Hematopoietic multipotent progenitor cell treated with erythropoietin and hydrocortisone succinate and interleukin-3 and kit ligand, for 4 days (in vitro differentiated cells): Measurements from ENCODE around the gene URB2.
"Not testable (repeated sequence)": the region's sequence is repeated elsewhere in the genome, so short reads cannot be mapped to it uniquely, and the experiment has no call there.

Source experiments
- DNase-seq: peaks from one replicate; pipeline ENCODE4 v3.0.0-alpha.2; 2015

Gene URB2

DNA sequence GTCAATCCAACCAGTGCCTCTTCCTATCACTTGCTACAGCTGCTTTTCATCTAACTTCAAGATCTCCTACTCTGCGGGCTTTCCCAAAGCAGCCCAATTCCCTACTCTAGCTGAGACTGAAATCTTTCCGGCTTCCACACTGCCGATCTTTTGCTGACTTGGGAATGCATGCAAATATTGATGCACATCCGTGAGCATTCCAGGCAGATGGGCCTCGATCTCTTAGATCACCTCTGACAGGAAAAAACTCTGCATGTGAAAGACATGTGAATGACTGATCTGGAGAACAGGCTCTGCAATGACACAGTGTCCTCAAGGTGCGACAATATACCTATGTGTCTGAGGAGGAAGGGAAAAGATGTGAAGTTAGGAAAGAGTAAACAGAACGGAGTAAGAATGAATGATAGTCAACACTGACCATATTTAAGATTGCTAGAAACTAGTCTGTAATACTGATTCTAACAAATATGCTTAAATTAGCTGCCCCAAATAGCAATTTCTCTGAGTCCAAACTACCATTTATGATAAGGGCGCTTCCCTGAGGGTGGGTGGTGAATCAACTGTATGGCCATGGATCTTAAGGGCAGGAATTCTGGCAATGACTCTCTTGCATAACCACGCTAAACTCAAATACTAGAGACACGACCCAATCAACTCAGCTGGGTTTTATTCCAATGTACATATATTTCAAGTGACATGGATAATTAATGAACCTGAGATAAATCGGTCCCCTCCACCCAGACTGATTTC, 8.5 kb upstream of the URB2 start:
- DNase-seq: no peak

DNA sequence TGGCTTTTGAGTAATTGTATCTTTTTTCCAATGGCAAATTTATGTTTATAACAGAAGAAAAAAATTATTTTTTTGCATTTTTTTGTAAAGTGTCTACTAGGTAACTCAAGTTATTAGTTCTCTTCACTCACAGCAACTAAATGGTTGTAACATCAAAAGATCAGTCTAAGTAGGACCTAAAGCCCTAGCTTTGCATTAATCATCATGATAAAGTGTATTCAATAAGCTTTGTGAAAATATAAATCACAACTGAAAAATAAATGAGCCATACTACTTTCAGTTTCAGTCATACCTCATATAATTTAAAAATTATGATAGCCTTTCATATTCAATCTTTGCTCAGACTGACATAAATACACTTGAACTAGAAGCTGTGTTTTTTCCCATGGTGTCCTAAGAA, 7.0 kb upstream of the URB2 start:
- DNase-seq: no peak

DNA sequence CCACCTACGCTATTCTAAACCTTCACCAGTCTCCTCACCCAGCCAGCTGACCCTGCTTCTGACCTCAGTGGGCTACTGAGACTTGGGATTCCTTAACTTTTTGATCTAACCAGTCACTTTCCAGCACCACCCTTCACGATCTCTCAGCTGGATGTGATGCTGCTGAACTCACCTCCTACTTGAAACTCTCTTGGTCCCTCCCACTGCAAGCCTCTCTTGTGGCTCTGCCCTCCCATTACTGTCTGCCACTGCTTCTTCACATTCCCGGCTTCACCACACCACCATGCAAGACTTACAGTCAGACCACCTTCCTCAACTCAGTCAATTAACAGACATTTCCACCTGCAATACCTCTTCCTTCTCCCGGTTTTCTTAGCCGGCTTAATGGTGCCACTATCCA, 6.4 kb upstream of the URB2 start:
- no peak for DNase-seq

DNA sequence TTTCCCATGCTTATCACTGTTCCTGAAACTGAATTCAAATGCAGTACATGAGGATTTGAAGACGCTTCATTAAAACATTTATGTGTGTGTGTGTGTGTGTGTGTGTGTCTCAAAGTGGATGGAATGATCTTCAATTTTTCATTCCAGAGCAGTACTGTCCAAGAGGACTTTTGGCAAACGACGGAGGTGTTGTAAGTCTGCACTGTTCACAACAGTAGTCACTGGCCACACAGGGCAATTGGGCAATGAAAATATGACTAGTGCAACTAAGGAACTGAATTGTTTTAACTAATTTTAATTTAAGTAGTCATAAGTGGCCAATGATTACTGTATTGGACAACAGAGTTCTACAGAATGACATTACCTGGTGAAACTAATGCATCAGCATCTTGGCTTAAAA, 5.2 kb upstream of the URB2 start:
- no peak for DNase-seq

DNA sequence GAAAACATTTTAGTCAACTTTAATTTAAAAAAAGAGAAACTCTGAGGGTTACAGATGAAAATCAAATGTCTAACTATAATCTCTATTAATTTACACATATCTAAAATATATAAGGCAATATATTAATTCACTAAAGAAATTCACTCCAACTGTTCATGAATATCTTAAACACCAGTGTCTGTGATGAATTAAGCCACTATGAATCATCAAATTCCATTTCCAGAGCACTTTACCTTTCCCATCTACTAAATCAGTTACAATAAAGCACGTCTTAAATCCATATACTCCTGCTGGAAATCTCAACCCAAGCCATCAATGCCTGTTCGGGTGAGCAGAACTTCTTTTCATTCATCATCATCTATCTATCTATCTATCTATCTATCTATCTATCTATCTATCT, 4.4 kb upstream of the URB2 start:
- DNase-seq: no peak

DNA sequence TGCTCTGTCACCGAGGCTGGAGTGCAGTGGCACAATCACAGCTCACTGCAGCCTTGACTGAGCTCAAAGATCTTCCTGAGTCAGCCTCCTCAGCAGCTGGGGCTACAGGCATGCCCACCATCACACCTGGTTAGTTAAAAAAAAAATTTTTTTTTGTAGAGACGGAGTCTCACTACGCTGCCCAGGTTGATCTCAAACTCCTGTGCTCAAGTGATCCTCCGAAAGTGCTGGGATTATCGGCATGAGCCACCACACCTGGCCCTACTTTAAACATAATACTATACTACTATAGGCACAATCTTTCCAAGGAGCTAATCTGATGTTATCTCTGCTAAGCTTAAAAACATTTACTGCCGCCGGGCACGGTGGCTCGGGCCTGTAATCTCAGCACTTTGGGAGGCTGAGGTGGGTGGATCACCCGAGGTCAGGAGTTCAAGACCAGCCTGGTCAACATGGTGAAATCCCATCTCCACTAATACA, 3.4 kb upstream of the URB2 start:
- DNase-seq: not testable (repeated sequence)

DNA sequence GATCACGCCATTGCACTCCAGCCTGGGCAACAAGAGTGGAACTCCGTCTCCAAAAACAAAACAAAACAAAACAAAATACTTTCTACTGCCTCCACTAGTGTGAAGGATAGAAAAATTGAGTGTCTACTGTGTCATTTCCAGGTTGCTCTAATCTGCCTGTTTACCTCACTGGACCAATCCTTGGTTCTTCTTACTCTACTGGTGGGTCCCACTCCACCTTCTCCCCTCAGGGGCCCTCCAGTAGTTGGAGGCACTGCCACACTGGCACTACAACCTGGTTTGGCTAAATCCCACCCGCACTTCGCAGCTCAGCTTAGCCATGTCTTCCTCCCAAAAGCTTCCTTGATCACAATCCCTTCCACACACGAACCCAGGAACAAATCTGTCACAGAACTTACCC, 2.8 kb upstream of the URB2 start:
- no peak for DNase-seq

DNA sequence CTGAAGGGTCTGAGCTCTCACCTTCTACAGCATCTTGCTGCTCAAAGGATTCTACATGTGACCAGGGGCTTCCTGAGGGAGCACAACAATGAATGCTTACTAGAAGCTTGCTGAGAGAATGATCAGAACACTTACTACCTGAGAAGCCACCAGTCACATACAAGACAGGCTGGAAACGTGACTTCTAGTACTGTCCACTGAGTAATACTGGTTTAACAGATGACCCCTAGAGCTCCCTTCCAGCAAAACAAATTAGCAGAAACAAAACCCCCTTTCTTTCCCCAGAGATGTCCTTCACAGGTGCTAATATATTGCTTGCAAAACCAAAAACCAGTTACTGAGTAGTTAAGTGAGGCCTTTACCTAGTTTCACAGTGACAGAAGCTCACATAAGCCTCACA, 2.2 kb upstream of the URB2 start:
- DNase-seq: no peak

DNA sequence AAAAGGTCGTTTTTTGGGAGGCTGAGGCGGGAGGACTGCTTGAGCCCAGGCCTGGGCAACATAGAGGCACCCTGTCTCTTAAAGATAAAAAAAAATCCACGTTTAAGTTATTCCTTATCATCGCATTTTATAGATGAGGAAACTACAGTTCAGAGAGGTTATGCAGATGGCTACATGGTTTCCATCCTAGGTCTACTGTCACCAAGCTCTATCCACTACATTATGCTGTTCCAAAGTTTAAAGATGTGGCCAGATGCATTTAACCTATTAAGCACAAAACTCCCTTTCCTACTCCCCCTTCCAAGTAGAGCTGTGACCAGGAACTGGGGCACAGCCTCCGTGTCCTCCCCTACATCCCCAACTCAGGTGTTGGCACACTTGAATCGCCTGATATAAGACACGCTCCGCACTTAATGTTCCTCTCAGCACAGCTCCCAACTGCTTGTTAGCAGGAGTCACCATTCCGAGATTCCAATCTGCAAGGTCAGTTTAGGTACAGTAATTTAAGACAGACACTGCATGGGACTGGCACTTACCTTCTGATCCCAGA, 1.5 kb upstream of the URB2 start:
- no peak for DNase-seq

DNA sequence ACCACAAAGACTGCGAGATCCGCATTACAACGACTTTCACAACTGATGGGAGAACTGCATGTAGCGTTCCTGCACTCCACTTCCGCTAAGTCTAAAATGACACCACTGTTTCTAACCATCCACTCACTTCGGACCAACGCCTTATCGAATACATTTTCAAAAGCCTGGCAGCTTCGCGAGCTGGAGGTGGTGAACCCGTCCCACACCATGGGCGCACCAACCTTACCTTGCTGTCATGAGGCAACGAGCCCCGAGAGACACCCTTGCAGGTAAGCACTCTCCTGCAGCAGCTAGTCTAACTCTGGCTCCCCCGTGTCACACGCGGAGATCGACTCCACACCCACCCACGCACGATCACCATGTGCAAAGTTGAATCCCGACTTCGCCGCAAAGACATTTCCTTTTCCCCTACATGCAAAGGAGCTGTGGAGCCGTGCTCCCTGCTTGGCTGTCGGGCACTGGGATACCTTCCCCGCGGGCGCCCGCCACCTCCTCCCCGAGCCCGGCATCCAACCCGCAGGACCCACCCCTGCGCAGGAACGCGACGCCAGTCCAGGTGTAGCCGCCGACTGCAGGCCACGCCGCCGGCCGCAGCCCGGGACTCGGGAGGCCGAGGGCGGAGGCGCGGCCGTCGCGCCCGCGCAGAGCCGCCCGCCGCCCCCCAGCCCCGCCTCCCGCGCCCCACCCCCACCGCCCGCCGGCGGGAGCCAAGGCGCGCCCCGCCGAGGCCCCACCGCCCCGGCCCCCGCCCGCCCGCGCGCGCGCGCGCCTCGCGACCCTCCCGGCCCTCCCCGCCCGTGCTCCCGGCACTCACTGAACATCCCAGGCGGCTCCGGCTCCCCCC, 754 bp upstream of the URB2 start:
- DNase-seq: peak; percentile 74

DNA sequence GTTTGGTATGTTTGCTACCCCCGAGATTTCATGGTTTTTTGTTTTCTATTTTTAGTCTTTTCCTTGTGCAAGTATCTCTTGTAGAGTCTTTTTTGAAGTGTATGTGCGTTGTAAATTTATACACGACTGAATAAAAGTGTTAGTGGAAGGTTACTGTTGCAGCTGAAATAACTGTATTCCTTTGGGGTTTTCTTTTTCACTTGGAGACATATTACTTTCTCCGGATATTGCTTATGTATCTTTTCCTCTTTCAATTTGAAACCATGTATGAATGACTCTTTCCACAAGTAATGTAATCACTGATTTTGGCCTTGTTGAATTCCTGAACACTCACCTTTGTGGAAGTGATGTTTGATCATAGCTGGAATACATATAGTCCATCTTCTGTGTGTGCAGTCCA, 956 bp downstream of the URB2 start:
- DNase-seq: no peak

DNA sequence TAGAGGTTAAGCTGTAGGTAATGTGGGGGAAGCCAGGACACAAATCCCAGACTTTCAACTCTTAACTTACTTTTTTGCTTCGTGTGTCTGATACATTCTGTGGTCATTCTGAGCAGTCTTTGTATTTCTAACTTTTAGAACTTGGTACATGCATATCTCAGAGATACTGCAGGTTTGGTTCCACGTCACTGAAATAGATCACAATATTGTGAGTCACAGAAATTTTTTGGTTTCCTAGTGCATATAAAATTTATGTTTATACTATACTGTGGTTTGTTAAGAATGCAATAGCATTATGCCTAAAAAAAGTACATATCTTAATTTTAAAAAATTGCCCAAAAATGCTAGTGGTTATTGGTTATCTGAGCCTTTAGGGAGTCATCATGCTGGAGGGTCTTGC, 3.2 kb downstream of the URB2 start:
- DNase-seq: no peak

DNA sequence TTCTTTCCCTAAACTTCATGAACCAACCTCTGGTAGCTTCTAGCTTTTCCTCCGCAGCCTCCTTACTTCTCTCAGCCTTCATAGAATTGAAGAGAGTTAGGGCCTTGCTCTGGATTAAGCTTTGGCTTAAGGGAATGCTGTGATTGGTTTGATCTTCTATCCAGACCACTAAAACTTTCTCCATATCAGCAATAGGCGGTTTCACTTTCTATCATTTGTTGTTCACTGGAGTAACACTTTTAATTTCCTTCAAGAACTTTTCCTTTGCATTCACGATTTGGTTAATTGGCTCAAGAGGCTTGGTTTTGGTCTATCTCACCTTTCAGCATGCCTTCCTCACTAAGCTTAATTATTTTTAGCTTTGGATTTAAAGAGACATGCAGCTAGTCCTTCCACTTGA, 5.1 kb downstream of the URB2 start:
- no peak for DNase-seq

DNA sequence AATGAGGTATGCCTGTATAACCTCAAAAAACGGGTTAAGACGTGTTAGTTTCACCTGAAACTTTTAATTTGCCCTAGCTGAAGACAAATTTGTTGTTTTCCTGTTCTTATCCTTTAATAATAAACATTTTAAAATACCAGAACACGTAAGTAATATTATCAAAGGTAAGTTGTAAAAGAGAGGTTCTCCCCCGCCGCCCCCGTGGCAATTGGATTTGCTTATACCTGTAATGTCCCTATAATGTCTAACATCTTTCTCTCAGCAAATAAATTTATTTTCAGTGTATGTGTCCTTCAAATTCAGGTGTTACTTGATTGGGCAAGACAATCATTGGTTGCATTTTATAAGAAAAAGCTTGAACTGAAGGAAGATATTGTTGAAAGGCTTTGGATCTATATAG, 5.9 kb downstream of the URB2 start:
- no peak for DNase-seq

DNA sequence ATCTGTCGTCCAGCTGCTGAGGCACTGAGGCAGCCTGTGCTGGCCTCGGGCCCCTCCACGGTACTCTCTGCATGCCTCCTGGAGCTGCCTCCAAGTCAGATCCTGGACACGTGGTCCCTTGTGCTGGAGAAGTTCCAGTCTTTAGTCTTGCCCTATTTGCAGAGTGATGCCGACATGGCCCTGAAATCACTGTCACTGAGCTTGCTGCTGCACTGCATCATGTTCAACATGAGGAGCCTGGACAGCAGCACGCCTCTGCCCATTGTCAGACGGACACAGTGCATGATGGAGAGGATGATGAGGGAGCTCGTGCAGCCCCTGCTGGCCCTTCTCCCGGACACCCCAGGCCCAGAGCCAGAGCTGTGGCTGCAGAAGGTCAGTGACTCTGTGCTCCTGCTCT, 10.0 kb downstream of the URB2 start:
- DNase-seq: no peak

DNA sequence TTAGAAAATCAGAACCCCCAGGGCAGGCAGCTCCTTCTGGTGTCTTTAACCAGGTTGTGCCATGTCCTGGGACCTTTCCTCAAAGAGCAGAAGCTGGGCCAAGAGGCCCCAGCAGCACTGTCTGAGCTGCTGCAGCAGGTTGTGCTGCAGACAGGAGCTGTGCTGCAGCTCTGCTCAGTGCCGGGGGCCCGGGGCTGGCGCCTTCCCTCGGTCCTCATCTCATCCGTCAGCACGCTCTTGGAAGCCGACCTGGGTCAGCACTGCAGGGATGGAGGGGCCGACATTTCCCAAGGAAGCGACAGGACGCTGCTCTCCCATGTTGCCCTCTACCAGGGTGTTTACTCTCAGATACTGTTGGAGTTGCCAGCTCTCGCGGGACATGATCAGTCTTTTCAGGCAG, 11.7 kb downstream of the URB2 start:
- no peak for DNase-seq

DNA sequence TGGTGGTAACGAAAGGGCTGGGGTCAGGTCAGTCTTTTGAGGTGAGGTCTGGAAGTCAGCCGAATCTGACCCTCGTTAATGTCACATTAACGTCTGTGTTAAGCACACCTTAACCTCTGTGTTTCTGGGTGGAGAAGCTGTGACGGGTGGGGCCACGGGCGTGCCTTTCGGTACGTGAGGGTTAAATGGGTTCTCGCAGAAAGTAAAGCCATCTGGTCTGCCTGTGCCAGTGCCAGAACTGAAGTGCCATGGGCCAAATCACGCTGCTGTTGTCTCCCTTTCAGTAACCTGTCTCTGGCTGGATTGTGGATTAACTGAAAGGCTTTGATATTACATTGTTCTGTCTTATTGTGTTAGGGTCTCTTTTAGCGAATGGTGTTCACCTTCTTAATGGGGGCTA, 14.4 kb downstream of the URB2 start:
- no peak for DNase-seq

DNA sequence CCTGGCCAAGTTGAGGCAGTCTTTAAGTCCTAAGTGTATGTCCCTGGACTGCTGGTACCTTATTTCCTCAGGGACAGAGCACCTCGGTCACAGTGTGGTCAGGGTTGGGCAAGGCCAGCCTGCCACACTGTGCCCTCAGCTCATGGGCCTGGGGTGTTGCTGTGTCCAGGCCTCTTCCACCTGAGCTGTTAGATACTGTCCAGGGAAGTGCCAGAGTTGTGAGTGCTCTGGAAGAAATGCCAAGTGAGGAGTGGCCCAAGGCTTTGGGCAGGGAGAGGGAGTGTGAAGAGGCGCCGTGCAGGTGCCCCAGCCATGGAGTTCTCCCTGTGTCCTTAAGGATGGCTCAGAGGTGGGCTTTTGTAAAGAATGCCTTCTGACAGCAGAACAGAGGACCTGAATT, 15.3 kb downstream of the URB2 start:
- DNase-seq: no peak

DNA sequence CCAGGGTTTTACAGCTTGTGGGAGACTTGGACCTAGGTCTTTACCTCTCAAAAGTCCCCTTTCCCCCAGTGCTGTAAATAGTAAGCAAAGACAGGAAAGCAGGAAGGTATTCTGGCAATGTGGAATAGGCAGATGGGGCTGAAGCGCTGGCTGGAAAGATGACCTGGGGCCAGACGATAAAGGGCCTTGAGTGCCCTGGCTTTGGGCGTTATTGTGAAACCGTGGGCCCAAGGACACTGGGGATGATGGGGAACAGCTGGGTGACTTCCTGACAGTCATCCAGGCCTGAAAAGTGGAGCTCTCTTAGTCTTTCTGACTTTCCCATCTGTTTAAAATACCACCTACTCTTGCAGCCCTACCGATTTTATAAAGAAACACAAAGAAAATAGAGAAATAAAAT, 16.3 kb downstream of the URB2 start:
- DNase-seq: no peak

DNA sequence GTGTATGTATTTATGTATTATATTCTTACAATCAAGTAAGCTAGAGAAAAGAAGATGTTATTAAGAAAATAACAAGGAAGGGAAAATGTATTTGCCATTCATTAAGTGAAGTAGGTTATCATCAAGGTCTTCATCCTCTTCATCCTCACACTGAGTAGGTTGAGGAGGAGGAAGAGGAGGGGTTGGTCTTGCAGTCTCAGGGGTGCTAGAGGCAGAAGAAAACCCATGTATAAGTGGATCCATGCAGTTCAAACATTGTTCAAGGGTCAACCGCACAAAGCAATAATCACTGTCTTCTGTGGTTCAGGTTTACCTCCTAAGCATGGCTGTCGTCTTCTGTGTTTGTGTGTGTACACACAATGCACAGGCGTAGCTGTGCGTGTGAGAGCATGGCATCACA, 16.9 kb downstream of the URB2 start:
- no peak for DNase-seq

DNA sequence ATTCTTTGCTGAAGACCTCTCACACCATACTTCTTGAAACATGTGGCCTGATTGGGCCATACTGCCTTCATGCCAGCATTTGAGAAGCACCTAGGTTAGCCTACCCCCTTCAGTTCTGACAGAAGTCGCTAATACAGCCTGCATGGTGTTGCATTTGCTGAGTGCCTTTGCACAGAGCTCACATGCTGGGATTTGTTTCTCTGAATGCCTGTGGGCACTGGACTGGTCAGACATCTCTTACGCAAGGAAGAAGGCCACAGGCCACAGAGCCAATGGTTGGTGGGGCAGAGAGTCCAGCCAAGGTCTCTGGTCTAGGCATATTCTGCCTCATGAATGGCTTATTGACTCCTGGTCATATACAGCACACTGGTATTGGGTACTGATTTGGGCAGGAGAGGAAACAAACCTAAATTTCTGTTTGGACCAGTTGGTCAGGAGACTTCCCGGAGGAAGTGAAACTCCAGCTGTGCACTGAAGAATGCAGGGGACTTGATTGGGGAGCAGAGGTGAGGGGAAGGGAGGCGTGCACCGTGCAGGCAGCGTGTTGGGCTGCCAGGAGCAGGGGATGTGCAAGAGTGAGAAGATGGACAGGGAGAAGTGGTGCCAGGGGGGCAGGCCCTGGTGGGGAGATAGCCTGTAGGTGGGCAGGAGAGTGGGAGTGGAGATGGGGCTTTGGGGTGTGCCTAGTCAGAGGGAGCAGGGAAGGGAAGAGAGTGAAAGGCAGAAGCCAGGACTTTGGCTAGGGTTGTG, 18.1 kb downstream of the URB2 start:
- no peak for DNase-seq

DNA sequence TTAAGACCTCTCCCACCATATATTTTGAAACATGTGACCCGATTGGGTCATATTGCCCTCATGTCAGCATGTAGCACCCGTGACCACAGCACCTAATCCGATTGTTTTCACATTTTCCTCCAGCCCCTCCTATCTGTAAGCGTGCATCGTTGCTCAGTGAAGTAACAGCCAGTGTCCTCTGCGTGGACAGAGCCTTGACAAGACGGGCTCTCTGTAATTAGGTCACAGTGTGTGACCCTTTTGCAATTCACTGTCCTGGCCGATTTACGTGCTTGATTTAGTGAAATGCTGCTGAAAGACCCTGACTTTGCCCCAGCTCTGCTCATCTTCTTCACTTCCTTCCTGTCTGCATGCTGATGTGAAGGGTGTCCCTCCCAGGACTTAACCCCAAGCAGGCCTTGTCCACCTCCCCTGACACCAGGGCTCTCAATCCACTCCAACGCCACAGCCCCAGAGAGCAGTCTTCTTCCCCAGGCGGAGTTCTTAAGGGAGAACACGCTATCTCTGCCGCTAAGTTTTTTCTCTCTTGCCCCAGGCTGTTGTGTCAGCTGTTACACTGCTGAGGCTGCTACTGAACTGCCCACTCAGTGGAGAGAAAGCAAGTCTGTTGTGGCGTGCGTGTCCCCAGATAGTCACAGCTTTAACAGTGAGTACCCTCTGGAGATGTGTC, 19.4 kb downstream of the URB2 start:
- DNase-seq: no peak

DNA sequence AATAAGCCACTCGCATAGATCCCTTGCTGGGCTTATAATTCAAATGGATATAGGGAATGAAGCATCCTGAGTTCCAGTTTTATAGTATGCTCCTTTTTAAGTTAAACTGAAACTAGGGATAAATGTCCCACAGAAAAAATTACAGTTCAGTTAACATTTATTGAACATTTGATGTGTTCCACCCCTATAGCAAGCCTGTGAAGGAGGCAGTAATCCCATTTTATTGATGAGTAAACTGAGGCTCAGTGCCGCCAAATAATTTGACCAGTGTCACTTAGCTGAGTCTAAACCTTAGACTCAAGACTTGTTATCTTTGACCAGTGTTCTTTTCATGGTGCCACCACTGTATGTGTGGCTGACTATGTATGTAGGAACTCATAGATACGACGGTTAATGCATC, 22.4 kb downstream of the URB2 start:
- no peak for DNase-seq
